HCEC 1CT (cell line): Measurements from ENCODE around the gene TAF3.

Source experiments
- DNase-seq: peaks from one replicate; pipeline ENCODE4 v3.0.0-alpha.2; 2017

Gene TAF3

GRCh38 chr10:8049865-8050555, 231.7 kb downstream of the TAF3 start:
- DNase-seq, result no peak

GRCh38 chr10:8050556-8051108, 232.3 kb downstream of the TAF3 start:
- no peak for DNase-seq

GRCh38 chr10:8051109-8051821, 233.0 kb downstream of the TAF3 start:
- no peak for DNase-seq

GRCh38 chr10:8051851-8052257, 233.5 kb downstream of the TAF3 start:
- no peak for DNase-seq

GRCh38 chr10:8052341-8052955, 234.1 kb downstream of the TAF3 start:
- DNase-seq, result no peak

GRCh38 chr10:8052956-8053445, 234.7 kb downstream of the TAF3 start:
- no peak for DNase-seq

GRCh38 chr10:8053446-8054243, 235.3 kb downstream of the TAF3 start:
- DNase-seq, result peak; percentile 78

GRCh38 chr10:8054244-8054493, 235.9 kb downstream of the TAF3 start:
- DNase-seq, result no peak

GRCh38 chr10:8054494-8055407, 236.4 kb downstream of the TAF3 start, which contains the start of gene GATA3:
Gene GATA3 (plus strand): TSS chr10:8054688. CDS start chr10:8055656, 968 bp downstream.
- DNase-seq, result no peak

GRCh38 chr10:8055420-8056349, 237.4 kb downstream of the TAF3 start:
- no peak for DNase-seq

- no peak for DNase-seq
Observed at GRCh38 chr10:8056378-8056777, 238.1 kb downstream of the TAF3 start.

- DNase-seq, result no peak
Observed at GRCh38 chr10:8056871-8057331, 238.6 kb downstream of the TAF3 start.

GRCh38 chr10:8057636-8058273, 239.4 kb downstream of the TAF3 start:
- DNase-seq, result no peak

- DNase-seq, result no peak
Observed at GRCh38 chr10:8058274-8059111, 240.2 kb downstream of the TAF3 start.

GRCh38 chr10:8059191-8059936, 241.1 kb downstream of the TAF3 start:
- no peak for DNase-seq

GRCh38 chr10:8060010-8060703, 241.9 kb downstream of the TAF3 start:
- DNase-seq, result no peak

- no peak for DNase-seq
Observed at GRCh38 chr10:8060704-8061121, 242.4 kb downstream of the TAF3 start.
